Measurements from ENCODE around the gene CFAP299.

CFAP299 gene

GRCh38 chr4:80913381-80913780 is 577.9 kb downstream of the CFAP299 start:
- Histone ChIP-seq H3K9me2 (replicated peaks; ENCODE audit: insufficient read depth, low read length) (no peaks in the 10 kb centered on the region), H3K79me2 (ENCODE audit: low read length) (no peaks in the 10 kb centered on the region), H3K4me2 (ENCODE audit: low read depth, low read length) (no peak overlapping the region), H3K9me3 (replicated peaks; ENCODE audit: insufficient read depth, low read length) (no peaks in the 10 kb centered on the region), H3K36me3 (replicated peaks; ENCODE audit: insufficient read depth, low read length) (no peaks in the 10 kb centered on the region), H3K4me3 (ENCODE audit: low read length) (no peak overlapping the region), H4K20me1 (ENCODE audit: insufficient read depth, low read length) (no peaks in the 10 kb centered on the region), H2AFZ (ENCODE audit: low read length) (no peak overlapping the region), H3F3A (ENCODE audit: insufficient read depth, low read length) (no peaks in the 10 kb centered on the region), H3K9ac (ENCODE audit: low read length) (no peak overlapping the region), H3K27me3 (replicated peaks; ENCODE audit: insufficient read depth, low read length) (no peaks in the 10 kb centered on the region), H3K4me1 (ENCODE audit: low read length) (no peaks in the 10 kb centered on the region), H3K27ac (ENCODE audit: low read length) (no peak overlapping the region)
- TF ChIP-seq EZH2phosphoT487 (IDR thresholded peaks at IDR 0.05; ENCODE audit: low read length): no peak
- no peak for TF ChIP-seq EZH2 (optimal IDR thresholded peaks at IDR 0.05; ENCODE audit: low read depth, low read length)
- TF ChIP-seq, protein P1, sequence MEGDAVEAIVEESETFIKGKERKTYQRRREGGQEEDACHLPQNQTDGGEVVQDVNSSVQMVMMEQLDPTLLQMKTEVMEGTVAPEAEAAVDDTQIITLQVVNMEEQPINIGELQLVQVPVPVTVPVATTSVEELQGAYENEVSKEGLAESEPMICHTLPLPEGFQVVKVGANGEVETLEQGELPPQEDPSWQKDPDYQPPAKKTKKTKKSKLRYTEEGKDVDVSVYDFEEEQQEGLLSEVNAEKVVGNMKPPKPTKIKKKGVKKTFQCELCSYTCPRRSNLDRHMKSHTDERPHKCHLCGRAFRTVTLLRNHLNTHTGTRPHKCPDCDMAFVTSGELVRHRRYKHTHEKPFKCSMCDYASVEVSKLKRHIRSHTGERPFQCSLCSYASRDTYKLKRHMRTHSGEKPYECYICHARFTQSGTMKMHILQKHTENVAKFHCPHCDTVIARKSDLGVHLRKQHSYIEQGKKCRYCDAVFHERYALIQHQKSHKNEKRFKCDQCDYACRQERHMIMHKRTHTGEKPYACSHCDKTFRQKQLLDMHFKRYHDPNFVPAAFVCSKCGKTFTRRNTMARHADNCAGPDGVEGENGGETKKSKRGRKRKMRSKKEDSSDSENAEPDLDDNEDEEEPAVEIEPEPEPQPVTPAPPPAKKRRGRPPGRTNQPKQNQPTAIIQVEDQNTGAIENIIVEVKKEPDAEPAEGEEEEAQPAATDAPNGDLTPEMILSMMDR (IDR thresholded peaks at IDR 0.05; ENCODE audit: low read length): no peak
- DNase-seq: no peak

GRCh38 chr4:80916770-80917169 is 581.2 kb downstream of the CFAP299 start:
- TF ChIP-seq EZH2phosphoT487 (IDR thresholded peaks at IDR 0.05; ENCODE audit: low read length) (no peak), EZH2 (optimal IDR thresholded peaks at IDR 0.05; ENCODE audit: low read depth, low read length) (no peak)
- TF ChIP-seq, protein P1 (IDR thresholded peaks at IDR 0.05; ENCODE audit: low read length): no peak
- H3K4me3 ChIP-seq (ENCODE audit: low read length): no peak overlapping the region
- H3K9me2 ChIP-seq (replicated peaks; ENCODE audit: insufficient read depth, low read length): no peaks in the 10 kb centered on the region
- H3K27ac ChIP-seq (ENCODE audit: low read length): no peak overlapping the region
- no peaks in the 10 kb centered on the region for H3K79me2 ChIP-seq (ENCODE audit: low read length)
- no peaks in the 10 kb centered on the region for H3K36me3 ChIP-seq (replicated peaks; ENCODE audit: insufficient read depth, low read length)
- no peaks in the 10 kb centered on the region for H3K4me1 ChIP-seq (ENCODE audit: low read length)
- no peak overlapping the region for H3K9ac ChIP-seq (ENCODE audit: low read length)
- no peaks in the 10 kb centered on the region for H3K9me3 ChIP-seq (replicated peaks; ENCODE audit: insufficient read depth, low read length)
- no peaks in the 10 kb centered on the region for H3F3A ChIP-seq (ENCODE audit: insufficient read depth, low read length)
- no peak for DNase-seq
- H3K27me3 ChIP-seq (replicated peaks; ENCODE audit: insufficient read depth, low read length): no peaks in the 10 kb centered on the region
- no peak overlapping the region for H3K4me2 ChIP-seq (ENCODE audit: low read depth, low read length)
- H4K20me1 ChIP-seq (ENCODE audit: insufficient read depth, low read length): no peaks in the 10 kb centered on the region
- no peak overlapping the region for H2AFZ ChIP-seq (ENCODE audit: low read length)

- TF ChIP-seq EZH2phosphoT487 (IDR thresholded peaks at IDR 0.05; ENCODE audit: low read length) (no peak), EZH2 (optimal IDR thresholded peaks at IDR 0.05; ENCODE audit: low read depth, low read length) (no peak)
- TF ChIP-seq, protein P1 (IDR thresholded peaks at IDR 0.05; ENCODE audit: low read length): no peak
- Histone ChIP-seq H3K27me3 (replicated peaks; ENCODE audit: insufficient read depth, low read length) (no peaks in the 10 kb centered on the region), H3K4me3 (ENCODE audit: low read length) (no peak overlapping the region), H2AFZ (ENCODE audit: low read length) (no peak overlapping the region), H3K9ac (ENCODE audit: low read length) (no peak overlapping the region), H3K4me2 (ENCODE audit: low read depth, low read length) (no peak overlapping the region), H3K79me2 (ENCODE audit: low read length) (no peaks in the 10 kb centered on the region), H4K20me1 (ENCODE audit: insufficient read depth, low read length) (no peaks in the 10 kb centered on the region), H3K27ac (ENCODE audit: low read length) (no peak overlapping the region), H3K9me2 (replicated peaks; ENCODE audit: insufficient read depth, low read length) (no peaks in the 10 kb centered on the region), H3K36me3 (replicated peaks; ENCODE audit: insufficient read depth, low read length) (no peaks in the 10 kb centered on the region), H3F3A (ENCODE audit: insufficient read depth, low read length) (no peaks in the 10 kb centered on the region), H3K4me1 (ENCODE audit: low read length) (no peaks in the 10 kb centered on the region), H3K9me3 (replicated peaks; ENCODE audit: insufficient read depth, low read length) (no peaks in the 10 kb centered on the region)
- no peak for DNase-seq
These were observed 582.5 kb downstream of the CFAP299 start for GRCh38 chr4:80918004-80918403.

Measured in MM.1S (cell line).